HG03469 (cell line): Measurements from ENCODE around the gene TNNI3K.

Experiments
- ATAC-seq: cut with Tn5 transposase; IDR thresholded peaks from one replicate; pipeline ENCODE4 v1.9.1; 2021; ENCODE audit warnings: mild to moderate bottlenecking, moderate library complexity, moderate number of reproducible peaks; ENCODE audit not compliant: unreplicated experiment

Gene TNNI3K

GRCh38 chr1:74481607-74482006, 246.4 kb downstream of the TNNI3K start:
- no peak for ATAC-seq

DNA sequence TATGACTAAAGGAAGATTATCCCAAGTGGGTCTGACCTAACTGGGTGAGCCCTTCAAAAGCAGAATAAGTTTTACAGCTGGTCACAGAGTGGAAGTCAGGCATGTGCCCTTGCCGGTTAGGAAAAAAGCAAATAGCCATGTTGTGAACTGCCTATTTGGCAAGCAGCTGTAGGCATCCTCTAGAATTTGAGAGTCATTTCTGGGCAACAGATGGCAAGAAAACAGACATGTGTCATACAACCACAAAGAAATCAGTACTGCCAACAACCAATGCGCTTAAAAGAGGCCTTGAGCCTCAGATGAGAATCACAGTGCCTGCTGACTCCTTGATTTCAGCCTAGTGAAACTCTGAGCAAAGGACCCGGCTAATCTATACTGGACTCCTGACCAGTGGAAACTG, 250.4 kb downstream of the TNNI3K start:
- no peak for ATAC-seq

DNA sequence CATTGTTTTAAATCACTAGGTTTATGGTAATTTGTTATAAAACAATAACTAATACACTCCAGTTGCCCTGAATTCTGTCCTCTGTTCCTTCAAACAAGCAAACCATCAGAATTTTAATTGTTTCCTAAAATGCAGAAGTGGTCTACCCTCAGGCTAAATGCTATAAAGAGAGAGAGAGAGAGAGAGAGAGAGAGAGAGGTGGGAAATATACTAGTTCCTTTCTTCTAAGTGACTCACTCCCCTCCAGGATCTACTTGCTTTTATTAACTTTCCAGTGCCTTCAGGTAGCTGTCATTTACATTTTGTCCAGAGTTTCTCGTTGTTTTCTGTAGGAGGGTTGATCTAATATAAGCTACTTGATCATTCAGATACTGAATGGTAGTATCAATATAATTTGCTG, 250.8 kb downstream of the TNNI3K start:
- no peak for ATAC-seq

DNA sequence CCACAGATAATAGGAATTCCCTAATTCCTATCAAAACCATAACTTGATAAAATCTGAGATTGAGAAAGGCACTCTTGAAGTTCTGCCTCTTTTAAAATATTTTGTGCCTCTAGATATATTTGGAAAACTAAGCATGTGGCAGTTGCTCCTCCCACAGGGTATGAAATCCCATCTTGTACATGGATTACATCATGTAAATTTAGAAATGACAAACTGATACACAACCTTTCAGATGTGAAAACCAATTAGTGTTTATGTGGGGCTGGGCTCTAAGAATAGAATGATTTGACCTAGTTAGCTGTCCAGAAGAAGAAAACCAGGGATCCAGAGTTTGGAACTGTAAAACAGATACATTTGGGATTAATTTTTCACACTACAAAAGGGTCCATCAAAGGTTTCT, 261.5 kb downstream of the TNNI3K start:
- no peak for ATAC-seq

DNA sequence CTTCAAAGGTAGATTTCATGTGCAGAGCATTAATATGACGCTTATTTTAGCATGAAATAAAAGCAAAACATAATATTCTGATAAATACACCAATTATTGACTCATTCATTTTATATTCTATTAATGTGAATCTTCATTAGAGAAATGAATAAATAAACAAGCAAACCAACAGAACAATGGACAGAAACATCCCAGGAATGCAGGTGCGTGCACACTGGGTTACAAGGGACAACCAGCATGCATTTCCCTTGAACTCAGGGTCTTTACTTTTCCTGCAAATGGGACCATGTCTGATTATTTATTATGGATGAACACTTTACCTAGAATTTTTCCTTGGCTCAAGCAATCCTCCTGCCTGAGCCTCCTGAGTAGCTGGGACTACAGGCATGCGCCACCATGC, 263.7 kb downstream of the TNNI3K start:
- ATAC-seq: no peak

GRCh38 chr1:74502432-74502831, 267.2 kb downstream of the TNNI3K start:
- no peak for ATAC-seq

DNA sequence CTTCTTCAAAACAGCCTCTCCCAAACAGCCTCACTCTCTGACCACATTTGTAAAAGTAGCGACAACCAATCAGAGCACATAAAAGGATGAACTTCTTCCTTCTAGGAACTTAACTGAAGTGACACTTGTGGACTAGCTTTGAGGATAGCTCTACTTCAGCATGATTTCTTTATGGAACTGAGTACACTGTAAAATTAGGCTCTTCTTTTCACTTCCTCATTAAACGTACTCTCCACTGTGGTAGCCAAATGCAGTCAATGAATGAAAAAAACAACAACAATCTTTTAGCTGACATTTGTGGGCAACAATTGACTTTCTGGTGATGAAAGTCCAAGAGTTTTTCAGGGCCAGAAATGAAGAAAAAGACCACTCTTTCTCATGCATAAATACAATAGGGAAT, 267.7 kb downstream of the TNNI3K start:
- no peak for ATAC-seq

GRCh38 chr1:74504125-74504932, 269.1 kb downstream of the TNNI3K start:
- ATAC-seq: peak; percentile 86

- no peak for ATAC-seq
Measured at GRCh38 chr1:74504933-74505512, 269.8 kb downstream of the TNNI3K start.

DNA sequence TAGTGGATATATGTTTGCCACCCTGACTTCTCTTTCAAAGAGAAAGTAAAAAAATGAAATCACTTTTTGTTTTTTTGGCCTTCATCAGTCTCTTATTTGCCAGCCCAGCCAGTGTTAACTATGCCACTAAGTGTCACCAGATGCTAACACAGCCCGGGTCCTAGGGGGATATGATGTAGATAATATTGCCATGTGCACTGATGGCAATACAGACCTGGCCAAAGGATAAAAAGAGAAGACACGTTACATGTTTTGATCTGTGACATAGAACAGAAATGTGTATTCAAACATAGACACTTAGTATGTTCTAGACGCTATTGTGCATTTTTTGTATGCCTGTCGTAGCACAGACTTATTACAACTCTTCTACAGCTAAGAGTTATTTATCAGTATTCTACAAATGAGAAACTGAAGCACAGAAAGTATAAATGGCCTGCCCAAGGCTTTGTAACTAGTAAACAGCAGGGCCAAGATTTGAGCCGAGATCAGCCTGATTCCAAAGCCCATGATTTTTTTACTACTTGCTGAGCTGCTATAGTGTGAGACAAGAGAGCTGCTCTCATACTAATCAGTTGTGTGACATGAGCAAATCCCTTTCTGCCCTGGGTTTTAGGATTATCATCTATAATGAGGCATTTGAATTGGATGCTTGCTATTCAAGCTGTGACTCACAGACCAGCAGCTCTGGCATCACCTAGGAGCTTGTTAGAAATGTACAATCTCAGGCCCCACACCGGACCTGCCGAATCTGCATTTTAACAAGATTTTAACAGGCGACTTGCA, 270.9 kb downstream of the TNNI3K start:
- ATAC-seq: no peak

DNA sequence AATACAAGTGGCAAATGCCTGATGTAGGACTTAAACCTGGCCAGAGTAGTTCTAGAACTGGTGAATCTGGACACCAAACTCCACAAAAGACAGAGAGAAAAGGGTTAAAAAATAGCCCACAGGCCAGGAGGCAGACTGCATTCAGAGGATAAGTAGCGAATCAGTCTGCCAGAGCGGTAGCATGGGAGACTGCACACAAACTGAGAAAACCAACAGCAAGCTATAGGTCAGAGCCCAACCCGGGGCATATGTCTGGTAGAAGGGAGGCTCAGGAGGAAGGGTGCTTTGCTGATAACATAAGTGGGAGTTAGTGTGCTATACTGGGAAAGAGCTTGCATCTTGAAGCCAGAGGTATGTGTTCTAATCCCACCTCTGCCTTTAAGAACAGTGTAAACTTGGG, 273.3 kb downstream of the TNNI3K start:
- no peak for ATAC-seq

GRCh38 chr1:74512170-74512915, 277.2 kb downstream of the TNNI3K start, which contains the start of gene LRRC53:
TSS of gene LRRC53 (minus strand) at chr1:74512611. CDS start at chr1:74483349, 29,262 bp downstream.
- no peak for ATAC-seq

- no peak for ATAC-seq
Measured at GRCh38 chr1:74513411-74514300, 278.5 kb downstream of the TNNI3K start.

DNA sequence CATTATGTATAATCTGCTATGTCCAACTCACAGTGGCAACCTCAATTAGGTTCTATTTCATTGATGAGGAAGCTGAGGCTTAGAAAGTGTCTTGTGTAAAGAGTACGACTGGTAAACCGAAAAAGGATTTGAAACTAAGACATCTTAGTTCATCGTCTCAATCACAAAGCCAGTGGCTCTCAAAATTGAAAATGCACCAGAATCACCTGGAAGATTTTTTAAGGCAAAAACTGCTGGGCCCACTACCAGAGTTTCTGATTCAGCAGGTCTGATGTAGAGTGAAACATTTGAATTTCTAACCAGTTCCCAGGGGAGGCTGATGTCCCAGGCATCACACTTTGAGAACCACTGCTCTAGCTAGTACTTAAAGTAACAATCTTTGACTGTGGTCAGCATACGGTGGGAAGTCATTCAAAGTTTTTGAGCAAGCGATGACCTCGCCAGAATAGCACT, 282.4 kb downstream of the TNNI3K start:
- ATAC-seq: peak; percentile 84

DNA sequence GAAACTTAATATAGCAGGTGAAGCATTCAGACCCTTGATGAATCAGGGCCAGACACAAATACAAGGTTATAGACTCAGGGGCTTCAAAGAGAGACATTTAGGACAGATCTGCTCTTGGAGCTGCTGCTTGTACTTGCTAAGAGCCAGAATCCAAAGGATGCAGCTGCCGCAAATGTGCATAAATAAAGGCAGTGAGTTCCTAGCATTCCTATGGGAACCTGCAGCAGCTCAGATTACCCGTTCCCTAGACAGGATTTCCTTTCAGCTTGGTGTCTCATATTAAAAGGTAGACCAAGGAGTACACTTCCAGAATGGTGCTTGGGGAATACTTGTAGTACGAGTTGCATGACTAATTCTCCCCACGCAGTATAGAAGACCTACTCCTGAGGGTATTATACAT, 287.0 kb downstream of the TNNI3K start:
- ATAC-seq: no peak

GRCh38 chr1:74523873-74524480, 288.8 kb downstream of the TNNI3K start:
- no peak for ATAC-seq

DNA sequence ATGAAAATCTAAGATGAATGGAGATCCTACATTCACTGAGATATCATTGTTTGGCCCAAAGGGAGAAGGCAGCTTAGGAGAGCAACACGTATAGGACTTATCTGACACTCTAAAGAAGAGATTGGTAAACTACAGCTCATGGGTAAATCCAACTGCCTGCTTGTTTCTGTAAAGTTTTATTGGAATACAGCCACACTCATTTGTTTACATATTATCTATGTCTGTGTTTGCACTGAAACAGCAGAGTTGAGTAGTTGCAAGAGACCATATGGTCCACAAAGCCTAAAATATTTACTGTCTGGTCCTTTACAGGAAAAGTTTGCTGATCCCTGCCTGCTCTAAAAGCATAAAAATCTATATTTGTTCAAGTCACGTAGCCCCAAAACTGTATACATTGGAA, 291.5 kb downstream of the TNNI3K start:
- no peak for ATAC-seq

DNA sequence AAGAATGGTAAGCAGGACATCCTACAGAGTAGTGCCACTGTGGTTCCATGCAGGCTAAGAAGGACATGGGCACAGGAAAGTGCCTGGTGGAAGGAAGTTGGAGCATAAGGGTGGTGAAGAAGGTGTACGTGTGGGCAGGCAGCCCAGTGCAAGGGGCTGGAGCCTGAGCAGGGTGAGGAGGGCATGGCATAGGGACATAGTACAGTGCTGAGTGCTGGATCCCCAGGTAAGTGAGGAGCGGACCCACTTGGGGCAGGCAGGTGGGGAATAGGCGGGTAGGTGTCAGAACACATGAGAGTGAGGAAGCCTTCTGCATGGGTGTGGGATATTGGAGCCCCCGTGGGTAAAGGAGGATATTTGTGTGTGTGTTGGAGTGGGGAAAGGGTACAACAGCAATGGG, 292.9 kb downstream of the TNNI3K start:
- no peak for ATAC-seq

DNA sequence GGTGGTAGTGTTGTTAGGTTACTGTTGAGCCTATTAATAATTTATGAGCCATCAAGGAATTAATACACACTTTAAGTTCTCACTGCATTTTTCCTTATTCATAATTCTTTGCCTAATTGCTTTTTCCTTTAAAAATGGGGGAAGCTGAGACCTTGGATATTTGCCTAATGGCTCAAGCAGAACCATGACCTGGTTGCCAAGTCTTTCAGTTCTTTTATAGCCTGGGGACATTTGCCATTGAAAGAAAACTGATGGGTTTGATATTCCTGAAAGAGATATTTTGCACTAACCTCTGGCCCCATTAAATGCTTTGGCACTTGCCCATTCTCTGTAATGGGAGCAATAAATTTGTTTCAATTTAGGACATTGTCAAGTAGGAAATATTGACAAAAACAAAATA, 295.7 kb downstream of the TNNI3K start:
- ATAC-seq: no peak

GRCh38 chr1:74531796-74532195, 296.6 kb downstream of the TNNI3K start:
- no peak for ATAC-seq
